Endodermal cell (in vitro differentiated cells): ENCODE data around the gene KAZN. TPM values are rescaled to one million over a fixed set of nuclear protein-coding genes. Genes with fewer than 3 reads are reported as not detected.

Experiments used
- DNase-seq: peaks from one replicate; pipeline ENCODE4 v3.0.0-alpha.2; 2017
- H3K27ac ChIP-seq: 2 replicates; pipeline ENCODE4 v1.5.1; 2013; ENCODE audit warnings: mild to moderate bottlenecking, low read depth, low read length, moderate library complexity
- H3K27me3 ChIP-seq: 2 replicates; pipeline ENCODE4 v1.6.1; 2013; ENCODE audit warnings: mild to moderate bottlenecking, low read length, moderate library complexity; ENCODE audit not compliant: insufficient read depth, control insufficient read depth, poor library complexity, severe bottlenecking
- H3K36me3 ChIP-seq: 2 replicates; pipeline ENCODE4 v1.7.0; 2013; ENCODE audit warnings: mild to moderate bottlenecking, low read length, moderate library complexity; ENCODE audit not compliant: control insufficient read depth, insufficient read depth
- H3K4me1 ChIP-seq: one replicate; pipeline ENCODE4 v1.7.0; 2013; ENCODE audit warnings: low read length; ENCODE audit not compliant: control insufficient read depth, insufficient read depth
- H3K4me3 ChIP-seq: 2 replicates; pipeline ENCODE4 v1.5.1; 2013; ENCODE audit warnings: mild to moderate bottlenecking, low read length, moderate library complexity
- H3K9ac ChIP-seq: 2 replicates; pipeline ENCODE4 v1.6.1; 2013; ENCODE audit warnings: mild to moderate bottlenecking, low read length, moderate library complexity; ENCODE audit not compliant: poor library complexity, severe bottlenecking; ENCODE audit errors: extremely low read depth
- H3K9me3 ChIP-seq: 2 replicates; pipeline ENCODE4 v1.6.1; 2013; ENCODE audit warnings: mild to moderate bottlenecking, low read length, moderate library complexity; ENCODE audit not compliant: control insufficient read depth
- H3K27ac Mint-ChIP-seq: 2 replicates; pipeline ENCODE4 v1.8.0; 2020; ENCODE audit warnings: mixed read lengths
- H3K27me3 Mint-ChIP-seq: 2 replicates; pipeline ENCODE4 v1.8.0; 2021; ENCODE audit warnings: mild to moderate bottlenecking, mixed read lengths; ENCODE audit not compliant: insufficient read depth
- H3K36me3 Mint-ChIP-seq: 2 replicates; pipeline ENCODE4 v1.8.0; 2020; ENCODE audit warnings: low read depth, mixed read lengths
- H3K4me1 Mint-ChIP-seq: 2 replicates; pipeline ENCODE4 v1.8.0; 2020; ENCODE audit warnings: mixed read lengths
- H3K4me3 Mint-ChIP-seq: 2 replicates; pipeline ENCODE4 v1.8.0; 2020; ENCODE audit warnings: mild to moderate bottlenecking, moderate library complexity, mixed read lengths
- H3K9me3 Mint-ChIP-seq: 2 replicates; pipeline ENCODE4 v1.8.0; 2020; ENCODE audit warnings: mild to moderate bottlenecking, mixed read lengths
- CTCF ChIP-seq: fragments of 200-600 bp; sonication (generic); conservative IDR thresholded peaks from 2 replicates; pipeline ENCODE4 v1.5.0; 2021; ENCODE audit warnings: antibody characterized with exemption, mild to moderate bottlenecking
- WGBS, 2 experiments: methylation state at CpG; one replicate each; pipeline versions ENCODE4 v1.1.5 to v1.1.7; 2013; ENCODE audit warnings: missing lambda C conversion rate in 2 of 2, mixed read lengths in 1 of 2; ENCODE audit not compliant: insufficient coverage in 1 of 2, insufficient read length in 1 of 2; 5-methylcytosine and 5-hydroxymethylcytosine counted together
- total RNA-seq, 2 donors: library from RNA; stranded (reverse); fragmentation: NEBNext Ultra II Directional in 1 of 2; extraction: Animal tissue kit (Norgen Biotek cat#: 25700) in 1 of 2; gene quantifications; 2 replicates in 1 of 2; 3 replicates in 1 of 2; pipeline ENCODE4 v1.2.1, GENCODE V29; 2021

The KAZN gene
- total RNA-seq, 2 donors from 2014 or later: 12.4 to 13.9 TPM

GRCh38 chr1:14855268-14855667, 256.8 kb downstream of the KAZN start:
- Mint-ChIP-seq H3K36me3 (no peaks in the 10 kb centered on the region), H3K27ac (no peak overlapping the region), H3K4me3 (no peak overlapping the region), H3K4me1 (peaks cover 10% of the 10 kb centered on the region), H3K9me3 (no peaks in the 10 kb centered on the region), H3K27me3 (peaks cover 1% of the 10 kb centered on the region)
- H3K4me1 ChIP-seq: peaks cover 4% of the 10 kb centered on the region
- H3K27ac ChIP-seq: no peak overlapping the region
- H3K9me3 ChIP-seq: no peaks in the 10 kb centered on the region
- 25 to 74% methylated on average over 1 to 3 of the region's 3 CpGs for WGBS, 2 experiments
- no peaks in the 10 kb centered on the region for H3K36me3 ChIP-seq
- TF ChIP-seq CTCF: no peak
- DNase-seq: no peak
- H3K9ac ChIP-seq: no peak overlapping the region
- H3K4me3 ChIP-seq: no peak overlapping the region
- H3K27me3 ChIP-seq: no peaks in the 10 kb centered on the region

DNA sequence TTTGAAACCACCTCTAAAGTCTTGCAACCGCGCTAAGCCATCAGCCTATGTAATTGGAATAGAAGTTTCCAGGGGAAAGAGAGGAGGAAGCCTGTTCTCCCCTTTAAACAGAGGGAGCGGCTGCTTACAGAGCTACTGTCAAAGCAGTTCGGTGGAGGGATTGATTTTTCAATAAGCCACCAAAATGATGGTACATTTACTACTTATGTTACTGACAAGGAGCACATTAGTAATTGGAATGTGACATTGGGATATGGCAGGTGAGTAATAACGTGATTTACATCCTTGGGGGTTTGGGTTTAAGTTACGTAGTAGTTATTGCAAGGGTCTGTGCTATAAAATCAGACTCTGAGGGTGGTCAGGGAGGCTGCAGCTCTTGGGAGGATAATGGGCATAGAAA, 257.3 kb downstream of the KAZN start:
- Mint-ChIP-seq H3K27ac (no peak overlapping the region), H3K36me3 (no peaks in the 10 kb centered on the region), H3K9me3 (no peaks in the 10 kb centered on the region), H3K27me3 (peaks cover 1% of the 10 kb centered on the region), H3K4me1 (peaks cover 10% of the 10 kb centered on the region), H3K4me3 (no peak overlapping the region)
- 96 to 97% methylated on average over 4 to 6 of the region's 6 CpGs for WGBS, 2 experiments
- Histone ChIP-seq H3K9me3 (no peaks in the 10 kb centered on the region), H3K4me3 (no peak overlapping the region), H3K36me3 (no peaks in the 10 kb centered on the region), H3K27ac (no peak overlapping the region), H3K9ac (no peak overlapping the region), H3K27me3 (no peaks in the 10 kb centered on the region), H3K4me1 (peaks cover 4% of the 10 kb centered on the region)
- no peak for TF ChIP-seq CTCF
- no peak for DNase-seq

- TF ChIP-seq CTCF: no peak
- WGBS, 2 experiments: 94 to 100% methylated on average over 5 to 10 of the region's 10 CpGs
- no peaks in the 10 kb centered on the region for H3K9me3 Mint-ChIP-seq
- H3K27ac Mint-ChIP-seq: no peak overlapping the region
- H3K4me3 Mint-ChIP-seq: no peak overlapping the region
- H3K27me3 Mint-ChIP-seq: peaks cover 1% of the 10 kb centered on the region
- no peak for DNase-seq
- H3K4me1 ChIP-seq: peaks cover 7% of the 10 kb centered on the region
- H3K36me3 ChIP-seq: no peaks in the 10 kb centered on the region
- no peaks in the 10 kb centered on the region for H3K9me3 ChIP-seq
- H3K36me3 Mint-ChIP-seq: no peaks in the 10 kb centered on the region
- H3K4me1 Mint-ChIP-seq: peaks cover 17% of the 10 kb centered on the region
- H3K27me3 ChIP-seq: no peaks in the 10 kb centered on the region
- H3K9ac ChIP-seq: no peak overlapping the region
- H3K27ac ChIP-seq: no peak overlapping the region
- no peak overlapping the region for H3K4me3 ChIP-seq
Measured at GRCh38 chr1:14857436-14858195, 259.1 kb downstream of the KAZN start.
